ENCODE data around the gene ZNF787.

The ZNF787 gene

GRCh38 chr19:56120002-56120370, 1.1 kb downstream of the ZNF787 start:
- ChIA-PET CTCF (no interaction called here), POLR2A (no interaction called here)
- no peak for TF ChIP-seq ZNF384 (IDR thresholded peaks at IDR 0.05)
- no peak for TF ChIP-seq HDGF (IDR thresholded peaks at IDR 0.05; ENCODE audit: borderline replicate concordance)
- TF ChIP-seq ARNT (IDR thresholded peaks at IDR 0.05), result no peak
- TF ChIP-seq SUZ12 (IDR thresholded peaks at IDR 0.05), result no peak
- TF ChIP-seq L3MBTL2 (conservative IDR thresholded peaks at IDR 0.05), result no peak
- no peak for TF ChIP-seq CTBP1 (IDR thresholded peaks at IDR 0.05; ENCODE audit: borderline replicate concordance)
- no peak for TF ChIP-seq LEF1 (IDR thresholded peaks at IDR 0.05; ENCODE audit: borderline replicate concordance)
- no peak for TF ChIP-seq PKNOX1 (IDR thresholded peaks at IDR 0.05)
- TF ChIP-seq BHLHE40 (IDR thresholded peaks at IDR 0.05; ENCODE audit: borderline replicate concordance), result no peak
- no peak for TF ChIP-seq ELF4 (IDR thresholded peaks at IDR 0.05)
- no peak for TF ChIP-seq SP1 (IDR thresholded peaks at IDR 0.05)
- no peak for TF ChIP-seq TARDBP (IDR thresholded peaks at IDR 0.05)
- no peak for TF ChIP-seq FOXA1 (IDR thresholded peaks at IDR 0.05)
- TF ChIP-seq FOXK2 (IDR thresholded peaks at IDR 0.05), result no peak
- DNase-seq (ENCODE audit: extremely low spot score), result no peak

GRCh38 chr19:56119582-56119978, 1.5 kb downstream of the ZNF787 start:
- no peak for DNase-seq (ENCODE audit: extremely low spot score)
- ChIA-PET POLR2A (no interaction called here), CTCF (no interaction called here)
- no peak for TF ChIP-seq HDGF (IDR thresholded peaks at IDR 0.05; ENCODE audit: borderline replicate concordance)
- TF ChIP-seq ELF4 (IDR thresholded peaks at IDR 0.05), result no peak
- TF ChIP-seq FOXA1 (IDR thresholded peaks at IDR 0.05), result no peak
- TF ChIP-seq CTBP1 (IDR thresholded peaks at IDR 0.05; ENCODE audit: borderline replicate concordance), result no peak
- no peak for TF ChIP-seq SP1 (IDR thresholded peaks at IDR 0.05)
- TF ChIP-seq ARNT (IDR thresholded peaks at IDR 0.05), result no peak

- CTCF ChIA-PET, result interaction anchor here (0.7 kb wide), 1 partner anchor 14 kb away, joined by 4 read pairs; no protein-coding TSS in a partner anchor
- POLR2A ChIA-PET, result no interaction called here
- TF ChIP-seq HDGF (IDR thresholded peaks at IDR 0.05; ENCODE audit: borderline replicate concordance) (no peak), L3MBTL2 (conservative IDR thresholded peaks at IDR 0.05) (no peak), FOXM1 (IDR thresholded peaks at IDR 0.05; ENCODE audit: borderline replicate concordance) (no peak), PKNOX1 (IDR thresholded peaks at IDR 0.05) (no peak)
- DNase-seq (ENCODE audit: extremely low spot score), result no peak
Measured at GRCh38 chr19:56118666-56119581, 2.2 kb downstream of the ZNF787 start.

- CTCF ChIA-PET, result no interaction called here
Measured at GRCh38 chr19:56117889-56118288, 3.2 kb downstream of the ZNF787 start.

GRCh38 chr19:56117376-56117884, 3.7 kb downstream of the ZNF787 start:
- POLR2A ChIA-PET, result no interaction called here
- DNase-seq (ENCODE audit: extremely low spot score), result no peak
- CTCF ChIA-PET, result no interaction called here
- TF ChIP-seq NFRKB (IDR thresholded peaks at IDR 0.05) (no peak), LEF1 (IDR thresholded peaks at IDR 0.05; ENCODE audit: borderline replicate concordance) (no peak), SP1 (IDR thresholded peaks at IDR 0.05) (no peak), SUZ12 (IDR thresholded peaks at IDR 0.05) (no peak), PKNOX1 (IDR thresholded peaks at IDR 0.05) (no peak), CTBP1 (IDR thresholded peaks at IDR 0.05; ENCODE audit: borderline replicate concordance) (no peak), L3MBTL2 (conservative IDR thresholded peaks at IDR 0.05) (no peak), BHLHE40 (IDR thresholded peaks at IDR 0.05; ENCODE audit: borderline replicate concordance) (no peak), FOXK2 (IDR thresholded peaks at IDR 0.05) (no peak)

More at GRCh38 chr19:56117889-56118288, 3.2 kb downstream of the ZNF787 start:
- no peak for TF ChIP-seq LEF1 (IDR thresholded peaks at IDR 0.05; ENCODE audit: borderline replicate concordance)
- no peak for TF ChIP-seq NFRKB (IDR thresholded peaks at IDR 0.05)
- TF ChIP-seq PKNOX1 (IDR thresholded peaks at IDR 0.05), result no peak
- TF ChIP-seq FOXM1 (IDR thresholded peaks at IDR 0.05; ENCODE audit: borderline replicate concordance), result no peak
- no peak for TF ChIP-seq TARDBP (IDR thresholded peaks at IDR 0.05)
- no peak for TF ChIP-seq FOXK2 (IDR thresholded peaks at IDR 0.05)
- TF ChIP-seq BHLHE40 (IDR thresholded peaks at IDR 0.05; ENCODE audit: borderline replicate concordance), result no peak
- no peak for TF ChIP-seq HDGF (IDR thresholded peaks at IDR 0.05; ENCODE audit: borderline replicate concordance)
- no peak for TF ChIP-seq ELF4 (IDR thresholded peaks at IDR 0.05)
- TF ChIP-seq SUZ12 (IDR thresholded peaks at IDR 0.05), result no peak
- TF ChIP-seq ZNF384 (IDR thresholded peaks at IDR 0.05), result no peak
- no peak for TF ChIP-seq CTBP1 (IDR thresholded peaks at IDR 0.05; ENCODE audit: borderline replicate concordance)
- TF ChIP-seq ARNT (IDR thresholded peaks at IDR 0.05), result no peak
- no peak for TF ChIP-seq SP1 (IDR thresholded peaks at IDR 0.05)
- no peak for TF ChIP-seq L3MBTL2 (conservative IDR thresholded peaks at IDR 0.05)
- no peak for TF ChIP-seq FOXA1 (IDR thresholded peaks at IDR 0.05)
- POLR2A ChIA-PET, result no interaction called here
- no peak for DNase-seq (ENCODE audit: extremely low spot score)
